ENCODE data around the gene PDIA6.

PDIA6 gene

DNA sequence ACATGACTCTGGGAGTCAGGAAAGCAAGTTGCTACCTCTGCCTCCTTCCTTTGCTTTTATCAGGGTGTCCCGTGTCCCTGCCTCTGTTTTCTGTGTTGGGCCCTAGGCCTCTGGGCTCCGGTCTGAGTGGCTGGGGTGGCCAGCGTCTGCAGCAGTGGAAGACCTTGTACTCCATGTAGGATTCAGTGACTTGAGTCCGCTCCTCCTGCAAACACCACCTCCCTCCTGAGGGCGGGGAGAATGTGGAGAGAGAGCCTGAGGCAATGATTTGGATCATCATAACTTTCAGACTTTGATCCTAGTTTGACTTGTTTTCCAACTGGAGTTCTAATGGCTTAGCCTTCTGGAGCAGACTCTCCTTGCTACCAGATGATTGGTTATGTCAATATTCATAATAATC lies 60.3 kb downstream of the PDIA6 start:
- no peak overlapping the region for H3K9ac ChIP-seq
- H3K4me3 ChIP-seq (IDR thresholded peaks at IDR 0.05; ENCODE audit: insufficient read depth, low read depth, low read length), result no peak overlapping the region
- H3K4me2 ChIP-seq, result no peak overlapping the region
- H3K4me1 ChIP-seq (ENCODE audit: low read depth, poor library complexity, severe bottlenecking), result no peaks in the 10 kb centered on the region
- H2AFZ ChIP-seq (ENCODE audit: low read depth), result no peak overlapping the region
- TF ChIP-seq, protein P1, sequence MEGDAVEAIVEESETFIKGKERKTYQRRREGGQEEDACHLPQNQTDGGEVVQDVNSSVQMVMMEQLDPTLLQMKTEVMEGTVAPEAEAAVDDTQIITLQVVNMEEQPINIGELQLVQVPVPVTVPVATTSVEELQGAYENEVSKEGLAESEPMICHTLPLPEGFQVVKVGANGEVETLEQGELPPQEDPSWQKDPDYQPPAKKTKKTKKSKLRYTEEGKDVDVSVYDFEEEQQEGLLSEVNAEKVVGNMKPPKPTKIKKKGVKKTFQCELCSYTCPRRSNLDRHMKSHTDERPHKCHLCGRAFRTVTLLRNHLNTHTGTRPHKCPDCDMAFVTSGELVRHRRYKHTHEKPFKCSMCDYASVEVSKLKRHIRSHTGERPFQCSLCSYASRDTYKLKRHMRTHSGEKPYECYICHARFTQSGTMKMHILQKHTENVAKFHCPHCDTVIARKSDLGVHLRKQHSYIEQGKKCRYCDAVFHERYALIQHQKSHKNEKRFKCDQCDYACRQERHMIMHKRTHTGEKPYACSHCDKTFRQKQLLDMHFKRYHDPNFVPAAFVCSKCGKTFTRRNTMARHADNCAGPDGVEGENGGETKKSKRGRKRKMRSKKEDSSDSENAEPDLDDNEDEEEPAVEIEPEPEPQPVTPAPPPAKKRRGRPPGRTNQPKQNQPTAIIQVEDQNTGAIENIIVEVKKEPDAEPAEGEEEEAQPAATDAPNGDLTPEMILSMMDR (conservative IDR thresholded peaks at IDR 0.05; ENCODE audit: low read depth, low read length), result no peak
- H3K27ac ChIP-seq, result no peak overlapping the region
- H3K79me2 ChIP-seq (ENCODE audit: insufficient read depth, low read depth), result no peaks in the 10 kb centered on the region
- no peaks in the 10 kb centered on the region for H4K20me1 ChIP-seq (ENCODE audit: insufficient read depth)
- no peaks in the 10 kb centered on the region for H3K27me3 ChIP-seq (ENCODE audit: insufficient read depth, low read depth)
- no peaks in the 10 kb centered on the region for H3K36me3 ChIP-seq (ENCODE audit: insufficient read depth)

DNA sequence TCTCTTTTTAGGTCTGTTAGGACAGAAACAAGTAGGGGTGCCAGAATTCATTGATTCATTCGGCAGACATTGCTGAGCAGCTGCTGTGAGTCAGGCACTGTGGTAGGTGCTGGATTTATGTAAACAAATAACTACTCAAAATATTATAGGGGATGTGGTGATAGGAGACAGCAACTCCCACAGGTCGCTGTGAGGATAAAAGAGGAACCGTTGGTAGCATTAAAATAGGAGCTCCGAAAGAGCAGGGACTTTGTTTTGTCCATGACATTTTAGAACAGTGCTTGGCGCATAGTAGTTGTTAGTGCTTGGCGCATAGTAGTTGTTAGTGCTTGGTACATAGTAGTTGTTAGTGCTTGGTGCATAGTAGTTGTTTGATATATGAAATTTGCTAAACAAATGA lies 62.0 kb downstream of the PDIA6 start:
- H3K79me2 ChIP-seq (ENCODE audit: insufficient read depth, low read depth), result no peaks in the 10 kb centered on the region
- no peaks in the 10 kb centered on the region for H4K20me1 ChIP-seq (ENCODE audit: insufficient read depth)
- no peaks in the 10 kb centered on the region for H3K27me3 ChIP-seq (ENCODE audit: insufficient read depth, low read depth)
- TF ChIP-seq, protein P1 (conservative IDR thresholded peaks at IDR 0.05; ENCODE audit: low read depth, low read length), result no peak
- H3K36me3 ChIP-seq (ENCODE audit: insufficient read depth), result no peaks in the 10 kb centered on the region
- H3K4me1 ChIP-seq (ENCODE audit: low read depth, poor library complexity, severe bottlenecking), result no peaks in the 10 kb centered on the region
- no peak overlapping the region for H3K27ac ChIP-seq
- no peak overlapping the region for H3K4me3 ChIP-seq (IDR thresholded peaks at IDR 0.05; ENCODE audit: insufficient read depth, low read depth, low read length)
- no peak overlapping the region for H3K9ac ChIP-seq
- no peak overlapping the region for H3K4me2 ChIP-seq
- no peak overlapping the region for H2AFZ ChIP-seq (ENCODE audit: low read depth)

DNA sequence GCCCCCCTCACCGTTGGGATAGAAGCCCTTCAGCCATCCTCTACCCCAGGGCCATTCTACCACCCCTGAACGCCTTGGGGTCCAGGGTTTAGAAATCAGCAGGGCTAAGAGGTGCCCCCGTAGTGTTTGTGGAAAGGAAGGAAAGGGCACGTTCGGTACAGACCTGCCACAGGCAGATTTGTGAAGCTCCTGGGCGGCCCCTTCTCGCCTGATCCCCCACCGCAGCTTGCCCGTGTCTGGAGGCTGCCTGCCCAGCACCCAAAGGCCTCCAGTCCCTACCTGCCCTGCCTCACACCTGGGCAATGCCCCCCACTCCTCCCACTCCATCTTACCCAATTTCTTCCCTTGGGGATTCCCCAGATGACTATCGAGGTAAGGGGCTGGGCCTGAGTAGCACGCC lies 69.9 kb downstream of the PDIA6 start:
- Histone ChIP-seq H2AFZ (ENCODE audit: low read depth) (no peak overlapping the region), H3K4me1 (ENCODE audit: low read depth, poor library complexity, severe bottlenecking) (no peaks in the 10 kb centered on the region), H3K36me3 (ENCODE audit: insufficient read depth) (no peaks in the 10 kb centered on the region), H3K4me3 (IDR thresholded peaks at IDR 0.05; ENCODE audit: insufficient read depth, low read depth, low read length) (no peak overlapping the region), H3K4me2 (no peak overlapping the region), H3K27me3 (ENCODE audit: insufficient read depth, low read depth) (no peaks in the 10 kb centered on the region), H3K9ac (no peak overlapping the region), H3K27ac (no peak overlapping the region), H3K79me2 (ENCODE audit: insufficient read depth, low read depth) (no peaks in the 10 kb centered on the region), H4K20me1 (ENCODE audit: insufficient read depth) (no peaks in the 10 kb centered on the region)
- TF ChIP-seq, protein P1 (conservative IDR thresholded peaks at IDR 0.05; ENCODE audit: low read depth, low read length), result no peak

DNA sequence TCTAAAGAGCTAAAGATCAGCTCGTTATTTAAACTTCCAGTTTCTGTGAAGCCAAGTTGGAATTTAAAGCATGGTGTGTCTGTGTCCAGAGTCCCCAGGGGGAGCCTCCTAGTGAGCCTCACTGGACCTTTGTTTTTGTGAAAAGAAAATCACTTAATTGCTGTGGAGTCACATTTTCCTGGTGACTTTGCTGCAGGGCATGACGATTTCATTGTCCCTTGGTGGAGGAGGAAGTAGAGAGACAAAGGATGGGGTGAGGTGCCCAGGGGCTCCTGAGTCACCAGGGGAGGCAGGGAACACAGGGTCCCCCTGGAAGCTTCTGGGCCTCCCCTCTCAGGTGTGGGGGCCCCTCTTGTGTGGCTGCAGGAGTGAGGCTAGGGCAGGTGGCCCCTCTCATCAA lies 71.4 kb downstream of the PDIA6 start:
- Histone ChIP-seq H3K4me2 (no peak overlapping the region), H3K27ac (no peak overlapping the region)
- TF ChIP-seq, protein P1 (conservative IDR thresholded peaks at IDR 0.05; ENCODE audit: low read depth, low read length), result no peak

More for the DNA sequence above, 71.4 kb downstream of the PDIA6 start:
- Histone ChIP-seq H3K4me3 (IDR thresholded peaks at IDR 0.05; ENCODE audit: insufficient read depth, low read depth, low read length) (no peak overlapping the region), H3K36me3 (ENCODE audit: insufficient read depth) (no peaks in the 10 kb centered on the region), H3K79me2 (ENCODE audit: insufficient read depth, low read depth) (no peaks in the 10 kb centered on the region), H3K9ac (no peak overlapping the region), H2AFZ (ENCODE audit: low read depth) (no peak overlapping the region), H3K27me3 (ENCODE audit: insufficient read depth, low read depth) (no peaks in the 10 kb centered on the region), H4K20me1 (ENCODE audit: insufficient read depth) (no peaks in the 10 kb centered on the region), H3K4me1 (ENCODE audit: low read depth, poor library complexity, severe bottlenecking) (no peaks in the 10 kb centered on the region)
